CD4-positive, alpha-beta T cell treated with Interleukin-17A for 1 hour (primary cell): Measurements from ENCODE around the gene MYO19.

Experiments
- DNase-seq: peaks from one replicate; pipeline ENCODE4 v3.0.0-alpha.2; 2020

Gene MYO19, protein sequence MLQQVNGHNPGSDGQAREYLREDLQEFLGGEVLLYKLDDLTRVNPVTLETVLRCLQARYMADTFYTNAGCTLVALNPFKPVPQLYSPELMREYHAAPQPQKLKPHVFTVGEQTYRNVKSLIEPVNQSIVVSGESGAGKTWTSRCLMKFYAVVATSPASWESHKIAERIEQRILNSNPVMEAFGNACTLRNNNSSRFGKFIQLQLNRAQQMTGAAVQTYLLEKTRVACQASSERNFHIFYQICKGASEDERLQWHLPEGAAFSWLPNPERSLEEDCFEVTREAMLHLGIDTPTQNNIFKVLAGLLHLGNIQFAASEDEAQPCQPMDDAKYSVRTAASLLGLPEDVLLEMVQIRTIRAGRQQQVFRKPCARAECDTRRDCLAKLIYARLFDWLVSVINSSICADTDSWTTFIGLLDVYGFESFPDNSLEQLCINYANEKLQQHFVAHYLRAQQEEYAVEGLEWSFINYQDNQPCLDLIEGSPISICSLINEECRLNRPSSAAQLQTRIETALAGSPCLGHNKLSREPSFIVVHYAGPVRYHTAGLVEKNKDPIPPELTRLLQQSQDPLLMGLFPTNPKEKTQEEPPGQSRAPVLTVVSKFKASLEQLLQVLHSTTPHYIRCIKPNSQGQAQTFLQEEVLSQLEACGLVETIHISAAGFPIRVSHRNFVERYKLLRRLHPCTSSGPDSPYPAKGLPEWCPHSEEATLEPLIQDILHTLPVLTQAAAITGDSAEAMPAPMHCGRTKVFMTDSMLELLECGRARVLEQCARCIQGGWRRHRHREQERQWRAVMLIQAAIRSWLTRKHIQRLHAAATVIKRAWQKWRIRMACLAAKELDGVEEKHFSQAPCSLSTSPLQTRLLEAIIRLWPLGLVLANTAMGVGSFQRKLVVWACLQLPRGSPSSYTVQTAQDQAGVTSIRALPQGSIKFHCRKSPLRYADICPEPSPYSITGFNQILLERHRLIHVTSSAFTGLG

DNA sequence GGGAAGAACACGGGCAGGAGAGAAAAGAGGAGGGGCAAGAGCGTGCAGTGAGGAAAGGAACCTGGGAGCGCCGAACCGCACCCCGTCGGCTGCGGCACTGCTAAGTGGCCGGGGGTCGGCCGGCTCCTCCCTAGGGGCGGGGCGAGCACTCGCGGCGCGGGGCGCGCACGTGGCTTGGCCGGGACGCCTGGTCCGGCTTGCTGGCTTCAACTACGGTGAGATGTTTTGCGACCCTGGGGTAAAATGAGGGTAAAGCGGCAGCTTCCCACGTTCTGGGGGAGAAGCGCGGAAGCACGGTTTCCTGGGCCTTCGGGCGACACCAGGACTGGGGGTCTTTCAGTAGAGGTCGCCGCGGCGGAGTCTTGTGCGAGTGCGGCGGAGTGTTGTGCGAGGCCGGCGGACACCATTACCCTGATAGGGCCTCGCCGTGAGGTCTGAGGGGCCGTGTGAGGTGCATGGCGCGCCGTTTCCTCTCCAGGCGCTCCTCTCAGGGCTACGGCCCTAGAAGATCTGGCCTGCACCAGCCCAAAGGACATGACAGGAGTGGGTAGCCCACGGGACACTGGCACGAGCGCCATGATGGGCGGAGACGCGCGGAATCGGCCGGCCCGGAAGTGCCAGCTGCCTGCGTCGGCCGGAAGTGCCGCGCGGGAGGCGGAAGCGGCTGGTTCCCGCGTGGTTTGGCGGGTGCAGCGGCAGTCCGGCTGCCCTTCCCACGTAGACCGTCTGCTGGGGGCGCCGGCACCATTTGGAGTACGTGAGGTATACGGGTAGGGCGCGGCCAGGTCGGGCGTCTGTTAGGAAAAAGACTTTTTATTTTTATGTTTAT is at the start of gene MYO19, which contains the start of gene PIGW:
Gene MYO19 (minus strand): TSS at position 29 of the 829 bp plus-strand sequence. CDS start 2,330 bp downstream, outside the sequence.
Gene PIGW (plus strand): TSS at position 148 of the 829 bp plus-strand sequence. CDS start 2,115 bp downstream, outside the sequence.
- peak; percentile 86 for DNase-seq

DNA sequence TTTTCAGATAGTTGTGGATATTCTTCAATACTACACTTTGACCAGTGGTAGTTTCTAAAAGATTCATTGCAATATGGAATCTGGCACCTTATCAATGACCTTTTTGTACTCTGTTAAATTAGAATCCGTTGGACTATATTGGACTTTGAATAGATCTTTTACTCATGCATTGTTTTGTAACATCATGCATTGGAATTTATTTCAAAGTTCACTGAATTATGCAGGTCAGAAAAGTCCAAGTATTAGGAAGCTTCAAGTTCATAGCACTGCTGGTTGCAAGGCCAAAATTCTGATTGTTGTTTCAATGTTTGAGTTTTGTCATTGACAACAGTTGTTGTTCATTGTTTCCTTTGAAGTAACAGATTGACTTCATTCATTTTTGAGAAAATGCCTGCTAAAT is 49.1 kb upstream of the MYO19 start:
- no peak for DNase-seq

DNA sequence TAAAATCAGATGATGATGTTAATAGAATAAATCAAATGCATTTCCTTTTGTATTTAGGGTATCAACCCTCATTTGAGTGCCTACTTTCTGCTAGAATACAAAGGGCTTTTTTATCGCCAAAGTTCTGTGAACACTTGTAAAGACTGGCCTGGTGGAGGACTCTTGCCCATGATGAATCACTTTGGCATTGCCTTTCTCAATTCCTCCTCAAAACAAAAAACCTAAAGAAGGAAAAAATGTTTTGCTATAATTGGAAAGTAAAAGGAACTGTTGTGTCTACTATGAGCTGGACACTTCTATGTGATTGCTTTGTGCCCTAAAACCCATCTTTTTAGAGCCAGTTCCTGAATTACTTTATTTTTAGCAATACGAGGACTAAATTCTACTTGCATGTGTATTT is 44.0 kb upstream of the MYO19 start:
- DNase-seq = no peak

DNA sequence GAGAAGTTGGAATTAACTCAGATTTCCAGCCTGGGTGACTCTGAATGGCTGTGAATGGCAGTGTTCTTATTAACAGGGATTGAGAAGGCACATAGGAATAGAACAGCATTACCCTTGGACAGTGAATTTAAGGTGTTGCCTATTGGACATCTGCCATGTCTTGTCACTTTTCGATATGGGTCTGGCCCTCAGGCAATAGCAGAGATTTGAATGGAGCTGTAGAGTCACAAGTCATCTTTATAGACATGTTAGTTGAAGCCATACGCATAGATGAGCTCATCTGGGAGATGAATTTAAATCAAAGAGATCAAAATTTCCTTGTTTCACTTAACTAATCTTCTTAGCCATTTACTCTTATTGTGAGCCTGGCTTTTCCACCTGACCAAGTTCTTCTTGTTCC is 42.1 kb upstream of the MYO19 start:
- DNase-seq = no peak

- DNase-seq = no peak
These were observed 40.4 kb upstream of the MYO19 start for GRCh38 chr17:36575028-36575427.

- DNase-seq = no peak
These were observed 31.4 kb upstream of the MYO19 start for GRCh38 chr17:36566081-36566480.

- DNase-seq = no peak
These were observed 18.8 kb upstream of the MYO19 start for GRCh38 chr17:36553459-36553858.

DNA sequence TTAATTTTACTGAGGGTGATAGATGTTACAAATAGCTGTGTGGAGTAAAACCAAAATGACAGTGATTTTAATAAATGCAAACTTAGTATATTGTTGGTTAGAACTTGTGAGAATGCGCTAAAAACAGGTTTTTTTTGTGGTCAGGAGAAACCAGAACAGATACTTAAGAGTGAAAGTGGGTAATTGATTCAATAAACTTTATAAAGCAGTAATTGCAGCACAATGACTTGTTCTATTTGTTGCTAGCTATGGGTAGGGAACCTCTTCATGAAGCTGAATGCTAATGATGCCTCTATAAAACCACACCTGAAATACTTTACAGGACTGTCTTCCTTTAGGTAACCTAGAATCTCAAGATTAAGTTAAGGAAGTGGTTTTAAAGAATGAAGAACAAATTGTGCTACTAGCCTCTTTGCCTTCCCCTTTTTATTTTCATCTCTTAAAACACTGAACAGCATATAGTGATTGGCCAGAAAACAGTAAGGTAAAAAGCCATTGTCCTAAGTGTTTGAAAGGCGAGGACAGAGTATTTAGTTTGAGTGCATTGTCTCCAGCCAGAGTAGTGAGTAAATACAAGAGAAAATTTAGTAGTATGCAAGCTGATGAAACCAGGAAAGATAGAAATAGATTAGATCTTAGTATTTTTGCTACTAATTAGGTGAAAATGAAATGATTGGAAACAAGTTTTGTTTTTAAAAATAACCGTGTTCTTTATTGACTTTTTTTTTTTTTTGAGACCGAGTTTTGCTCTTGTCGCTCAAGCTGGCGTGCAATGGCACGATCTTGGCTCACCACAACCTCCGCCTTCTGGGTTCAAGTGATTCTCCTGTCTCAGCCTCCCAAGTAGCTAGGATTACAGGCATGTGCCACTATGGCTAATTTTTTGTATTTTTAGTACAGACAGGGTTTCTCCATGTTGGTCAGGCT is 16.1 kb upstream of the MYO19 start:
- peak; percentile 52 for DNase-seq

GRCh38 chr17:36547776-36548175 is 13.1 kb upstream of the MYO19 start:
- DNase-seq = no peak

DNA sequence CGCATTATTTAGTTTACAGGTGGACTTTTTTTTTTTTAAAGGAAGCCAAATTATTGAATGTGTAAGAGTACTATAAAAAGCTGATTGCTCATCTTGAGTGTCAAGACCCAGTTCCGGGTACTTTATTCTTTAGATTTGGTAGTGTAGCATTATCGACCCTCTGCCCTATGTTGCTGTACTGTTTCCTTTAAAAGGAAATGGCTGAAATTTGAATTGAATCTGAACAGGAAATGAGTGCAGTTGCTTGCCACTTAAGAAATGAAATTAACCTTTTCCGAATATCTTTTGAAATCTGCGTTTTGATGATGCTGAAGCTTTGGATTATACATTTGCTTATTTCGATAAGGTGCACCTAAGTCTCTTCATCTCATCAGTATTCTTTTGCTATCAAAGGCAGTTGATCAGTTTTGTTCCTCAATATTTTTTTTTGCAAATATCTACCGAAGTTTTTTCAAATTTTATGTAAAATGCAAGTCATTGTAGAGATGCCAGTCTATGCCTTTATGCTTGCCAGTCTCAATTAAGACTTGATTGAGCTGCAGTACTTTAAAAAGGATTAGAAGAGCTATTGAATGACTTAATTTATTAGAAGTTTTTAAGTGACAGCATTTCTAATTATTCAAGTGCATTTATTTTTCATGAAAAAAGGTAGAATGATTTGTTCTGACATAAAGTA is 11.9 kb upstream of the MYO19 start:
- DNase-seq = peak; percentile 23

GRCh38 chr17:36545465-36546417 is 11.1 kb upstream of the MYO19 start:
- DNase-seq = peak; percentile 98

DNA sequence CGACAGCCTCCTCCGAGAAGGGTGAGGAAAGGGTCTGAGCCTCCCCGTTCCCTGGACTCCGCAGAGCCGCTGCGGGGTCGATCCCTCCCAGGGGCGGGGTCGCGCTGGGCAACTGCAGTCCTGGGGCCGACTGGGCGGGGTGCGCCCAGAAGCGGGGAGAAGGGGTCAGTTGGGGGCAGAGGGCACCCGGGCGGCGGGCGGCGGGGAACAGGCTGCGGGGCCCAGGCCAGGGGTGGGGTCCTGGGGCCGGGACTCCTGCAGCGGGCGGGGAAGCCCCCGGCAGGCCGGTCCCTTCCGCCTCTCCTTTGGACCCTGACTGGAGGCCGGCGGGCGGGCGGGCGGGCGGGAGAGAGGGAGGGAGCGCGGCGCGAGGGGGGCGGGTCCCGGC is 10.4 kb upstream of the MYO19 start:
- DNase-seq = no peak

- DNase-seq = peak; percentile 92
These were observed 9.8 kb upstream of the MYO19 start, which contains the start of gene GGNBP2 for GRCh38 chr17:36544307-36545076. Gene GGNBP2 (plus strand): TSS chr17:36544919. CDS start chr17:36545725, 806 bp downstream.

DNA sequence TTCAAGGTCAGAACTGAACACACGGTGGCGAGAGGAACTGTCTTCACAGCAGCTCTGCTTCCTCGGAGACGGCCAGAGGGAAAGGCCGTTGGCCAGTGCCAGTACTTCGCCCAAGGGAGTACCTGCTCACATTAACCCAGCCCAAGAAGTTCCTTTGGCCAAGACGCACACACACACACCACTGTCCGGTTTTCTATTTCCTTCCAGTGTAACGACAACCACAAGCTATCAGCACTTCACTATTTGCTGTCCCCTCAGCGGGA is 9.3 kb upstream of the MYO19 start:
- DNase-seq = peak; percentile 40

GRCh38 chr17:36542755-36543154 is 8.1 kb upstream of the MYO19 start:
- DNase-seq = no peak

GRCh38 chr17:36540696-36541095 is 6.0 kb upstream of the MYO19 start:
- no peak for DNase-seq

DNA sequence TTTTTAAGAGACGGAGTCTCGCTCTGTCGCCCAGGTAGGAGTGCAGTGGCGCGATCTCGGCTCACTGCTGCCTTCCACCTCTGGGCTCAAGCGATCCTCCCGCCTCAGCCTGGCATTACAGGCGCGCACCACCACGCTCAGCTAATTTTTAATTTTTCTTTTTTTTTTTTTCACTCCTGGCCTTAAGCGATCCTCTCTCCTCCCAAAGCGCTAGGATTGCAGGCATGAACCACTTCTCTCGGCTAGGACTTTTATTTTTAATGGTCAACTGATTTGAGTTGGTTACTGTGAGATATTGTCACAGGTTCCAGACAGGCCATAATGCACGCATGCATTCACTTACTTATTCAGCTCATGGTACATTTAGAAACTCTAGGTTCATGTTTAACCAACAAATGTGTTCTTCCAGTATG is 1.0 kb upstream of the MYO19 start:
- no peak for DNase-seq

DNA sequence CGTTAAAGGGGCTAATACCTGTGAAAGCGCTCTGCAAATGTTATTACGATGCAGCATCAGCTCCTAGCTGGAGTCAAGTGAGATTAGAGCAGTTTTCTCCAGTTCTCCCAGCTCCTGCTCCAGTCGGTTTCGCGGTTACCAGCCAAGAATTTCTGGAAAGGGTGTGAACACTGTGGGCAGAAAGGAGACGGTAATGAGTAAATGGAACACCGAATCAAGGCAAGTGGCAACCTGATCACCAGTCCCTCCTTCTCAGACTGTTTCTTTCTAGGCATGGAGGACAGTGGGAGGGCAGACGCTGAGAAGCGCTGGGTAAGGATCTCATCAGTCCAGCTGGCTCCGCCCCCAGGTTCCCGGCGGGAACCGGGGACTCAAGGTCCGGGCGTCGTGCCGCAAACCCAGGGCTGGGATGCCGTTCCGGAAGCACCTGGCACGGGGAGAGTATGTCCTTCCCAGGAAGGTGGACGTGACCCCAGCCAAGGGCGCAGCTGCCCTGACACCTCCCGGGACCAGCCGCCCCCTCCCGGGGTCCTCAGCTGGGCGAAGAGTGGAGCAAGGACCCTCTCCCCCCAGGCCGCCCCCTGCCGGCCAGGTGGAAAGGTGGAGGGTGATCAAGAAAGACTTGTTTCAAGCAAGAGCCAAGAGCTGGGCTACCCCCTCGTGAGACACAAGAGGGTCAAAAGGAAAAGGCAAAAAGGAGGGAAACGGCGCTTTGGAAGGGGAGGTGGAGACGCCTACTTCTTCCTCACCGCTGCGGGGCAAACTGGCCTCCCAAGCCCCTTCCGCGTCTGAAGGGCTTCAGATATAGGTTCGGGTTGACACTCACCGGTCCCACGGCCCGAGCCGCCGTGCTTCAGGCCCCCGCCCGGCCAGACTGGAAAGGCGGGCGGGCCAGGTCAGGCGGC is 481 bp downstream of the MYO19 start:
- DNase-seq = peak; percentile 58
